Eye (tissue), 1 donor: Measurements from ENCODE around the gene SLC38A10.

Experiments
- DNase-seq: peaks from one replicate; pipeline ENCODE4 v3.0.0-alpha.2; 2015

The SLC38A10 gene

GRCh38 chr17:81295031-81295675 is at the start of gene SLC38A10:
Gene SLC38A10, minus strand, starts transcription at chr17:81295307. Its CDS starts 386 bp downstream, at chr17:81294921.
- DNase-seq, result peak; percentile 96

- peak; percentile 71 for DNase-seq
These were observed 47.4 kb upstream of the SLC38A10 start for GRCh38 chr17:81342269-81343070.

GRCh38 chr17:81341516-81342268 is 46.6 kb upstream of the SLC38A10 start:
- DNase-seq, result peak; percentile 76

GRCh38 chr17:81340607-81341515 is 45.8 kb upstream of the SLC38A10 start:
- DNase-seq, result peak; percentile 92

- DNase-seq, result peak; percentile 79
These were observed 44.6 kb upstream of the SLC38A10 start for GRCh38 chr17:81339534-81340296.

GRCh38 chr17:81339191-81339533 is 44.1 kb upstream of the SLC38A10 start:
- no peak for DNase-seq

DNA sequence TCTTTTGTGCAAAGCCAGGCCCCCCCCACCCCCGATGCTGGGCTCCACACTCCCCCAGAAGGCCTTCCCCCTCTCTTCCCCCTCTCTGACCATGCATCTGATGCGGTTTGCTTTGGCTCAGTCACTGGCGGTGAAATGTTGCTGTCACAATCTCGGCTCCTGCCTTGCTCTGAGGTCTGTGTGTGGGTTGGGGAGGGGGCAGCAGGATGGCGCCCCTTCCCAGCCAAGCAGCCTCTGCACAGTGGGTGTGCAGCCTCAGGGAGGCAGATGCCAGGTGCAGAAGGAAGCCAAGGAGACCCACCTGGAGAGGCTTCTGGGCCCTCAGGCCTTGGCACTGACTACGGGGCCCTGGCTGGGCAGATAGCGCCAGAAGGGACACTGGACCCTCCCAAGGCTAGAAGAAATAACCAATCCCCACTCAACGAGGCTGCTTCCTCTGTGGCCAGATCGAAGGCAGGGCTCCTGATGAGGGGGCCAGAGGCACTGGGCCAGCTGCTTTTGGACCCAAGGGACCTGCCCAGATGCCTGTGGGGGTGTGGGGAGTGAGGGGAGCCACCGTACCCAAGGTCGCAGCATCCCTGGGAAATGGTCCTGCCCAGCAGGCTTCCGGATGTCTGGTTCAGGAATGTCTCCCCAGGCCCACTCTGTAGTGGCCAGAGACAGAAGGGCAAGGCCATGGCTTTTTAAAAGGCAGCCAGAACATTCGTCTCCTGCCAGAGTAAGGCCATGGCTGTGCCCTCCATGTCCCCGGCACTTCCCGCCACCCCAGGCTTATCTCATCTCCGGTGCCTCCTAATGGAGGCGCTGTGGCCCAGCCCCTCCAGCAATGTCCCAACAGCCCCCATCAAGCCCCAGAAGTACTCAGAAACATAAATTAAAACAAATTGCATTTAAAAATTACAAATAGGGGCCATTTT is 43.4 kb upstream of the SLC38A10 start:
- DNase-seq, result peak; percentile 59

DNA sequence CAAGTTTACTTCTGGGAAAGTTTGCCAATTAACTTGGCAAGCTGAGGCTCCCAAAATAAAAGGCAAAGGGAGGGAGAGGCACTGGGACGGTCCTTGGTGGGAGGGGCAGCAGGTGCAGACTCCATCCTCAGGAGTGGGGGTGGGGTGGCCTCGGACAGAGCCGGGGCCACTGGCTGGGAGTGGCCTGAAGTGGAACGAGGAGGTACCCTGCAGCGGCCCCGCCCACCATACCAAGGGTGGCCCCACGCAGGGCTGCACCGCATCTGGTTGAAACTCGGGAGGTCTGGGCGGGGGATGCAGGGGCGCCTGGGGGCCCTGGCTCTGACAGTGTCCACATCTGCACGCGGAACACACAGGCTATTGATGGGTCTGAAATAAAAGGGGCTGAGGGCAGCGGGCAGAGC is 42.4 kb upstream of the SLC38A10 start:
- DNase-seq, result peak; percentile 43

GRCh38 chr17:81336930-81337325 is 41.8 kb upstream of the SLC38A10 start:
- DNase-seq, result no peak

- no peak for DNase-seq
These were observed 41.3 kb upstream of the SLC38A10 start for GRCh38 chr17:81336296-81336929.

DNA sequence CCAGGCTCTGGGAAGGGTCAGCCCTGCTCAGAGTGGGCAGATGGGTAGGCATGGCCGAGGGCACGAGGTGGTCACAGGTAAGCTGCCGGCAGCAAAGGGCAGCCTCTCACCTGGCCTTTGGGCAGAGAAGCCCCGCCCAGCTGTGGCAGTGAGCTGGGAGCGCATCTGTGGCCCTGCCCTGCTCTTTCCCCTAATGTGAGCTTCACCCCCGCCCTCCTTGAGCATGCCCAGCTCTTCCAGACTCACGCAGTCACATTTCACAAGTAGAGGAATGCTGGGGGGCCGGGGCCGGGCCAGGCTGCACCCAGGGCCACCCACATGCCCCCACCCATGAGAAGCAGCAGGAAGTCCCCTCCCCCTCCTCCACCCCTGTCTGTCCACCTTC is 40.7 kb upstream of the SLC38A10 start:
- no peak for DNase-seq

GRCh38 chr17:81334987-81335772 is 40.1 kb upstream of the SLC38A10 start:
- DNase-seq, result no peak

DNA sequence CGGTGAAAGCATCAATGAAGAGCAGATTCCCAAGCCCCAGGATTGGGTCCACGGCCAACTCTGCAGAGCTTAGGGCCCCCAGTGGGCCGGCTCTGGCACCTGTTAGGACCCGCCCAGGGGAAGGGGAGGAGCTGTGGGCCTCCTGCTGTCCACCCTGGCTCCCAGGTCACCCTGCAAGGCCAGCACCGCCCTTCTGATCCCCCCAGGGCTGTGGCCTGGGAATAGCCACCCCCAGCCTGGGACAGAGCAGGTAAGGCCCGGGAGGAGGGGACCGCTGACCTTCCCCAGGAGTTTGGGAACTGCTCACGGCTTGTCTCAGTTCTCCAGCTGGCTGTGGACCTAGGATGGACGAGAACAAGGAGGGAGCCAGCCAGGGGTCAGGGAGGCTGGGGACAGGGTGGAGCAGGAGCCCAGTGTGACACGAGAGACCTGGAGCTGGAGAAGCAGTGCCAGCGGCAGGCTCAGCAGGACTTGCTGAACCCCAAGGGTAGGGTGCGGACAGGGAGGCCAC is 39.3 kb upstream of the SLC38A10 start:
- no peak for DNase-seq

DNA sequence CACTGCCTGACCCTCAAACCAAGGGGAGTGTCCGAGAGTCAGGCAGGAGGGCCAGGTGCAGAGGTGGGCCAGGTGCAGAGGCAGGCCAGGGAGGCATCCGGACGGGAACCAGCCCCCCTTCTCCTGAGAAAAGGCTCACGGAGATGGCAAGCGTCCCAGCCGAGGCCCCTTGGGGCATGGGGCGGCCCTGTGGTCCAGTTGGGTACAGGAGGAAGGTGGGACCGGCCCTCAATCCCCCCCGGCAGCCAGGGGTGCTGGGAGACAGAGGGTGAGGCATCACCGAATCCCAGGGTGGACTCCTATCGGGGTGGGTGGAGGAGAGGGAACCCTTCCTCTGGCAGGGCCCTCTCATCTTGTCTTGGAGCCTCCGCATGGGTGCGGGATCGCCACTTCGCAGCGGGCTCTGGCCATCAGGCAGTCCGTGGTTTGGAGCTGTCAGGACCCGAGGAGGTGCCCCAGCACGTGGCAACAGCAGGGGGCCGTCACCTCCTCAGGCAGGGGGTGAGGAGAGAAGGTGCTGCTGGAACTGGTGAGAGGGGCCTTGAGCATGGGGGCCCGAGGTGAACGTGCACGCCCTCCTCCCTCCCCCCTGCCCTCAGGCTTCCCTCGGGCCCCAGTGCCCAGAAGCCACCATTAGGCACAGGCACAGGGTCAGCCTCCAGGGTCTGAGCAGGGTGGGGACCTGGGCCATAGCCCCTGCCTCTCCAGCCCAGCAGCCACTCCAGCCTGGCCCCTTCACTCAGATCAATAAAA is 38.7 kb upstream of the SLC38A10 start:
- DNase-seq, result peak; percentile 56

- peak; percentile 31 for DNase-seq
These were observed 37.9 kb upstream of the SLC38A10 start for GRCh38 chr17:81332914-81333528.

DNA sequence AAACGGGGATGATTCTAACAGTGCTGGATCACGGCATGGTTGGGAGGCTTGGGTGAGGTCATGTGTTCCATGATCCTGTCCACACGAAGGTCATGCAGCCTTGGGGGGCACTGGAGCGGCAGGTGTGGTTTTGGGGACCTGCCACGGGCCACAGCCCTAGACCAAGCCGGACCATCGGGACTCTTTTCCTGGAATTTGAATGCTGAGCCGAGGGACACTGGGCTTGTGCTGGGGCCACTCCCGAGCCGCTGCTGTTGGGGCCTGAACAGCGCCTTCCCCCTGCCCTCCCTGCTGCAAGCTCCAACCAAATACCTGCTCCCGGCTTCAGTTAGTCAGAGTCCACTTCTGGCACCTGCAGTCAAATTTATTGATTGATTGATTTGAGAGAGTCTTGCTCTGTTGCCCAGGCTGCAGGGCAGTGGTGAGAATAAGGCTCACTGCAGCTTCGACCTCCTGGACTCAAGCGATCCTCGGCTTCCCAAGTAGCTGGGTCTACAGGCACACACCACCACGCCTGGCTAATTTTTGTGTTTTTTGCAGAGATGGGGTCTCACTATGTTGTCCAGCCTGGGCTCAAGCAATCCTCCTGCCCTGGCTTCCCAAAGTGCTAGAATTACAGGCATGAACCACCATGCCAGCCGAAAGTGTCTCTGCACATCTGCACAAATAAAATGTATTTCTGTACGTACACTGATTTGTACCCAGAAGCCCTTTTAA is 37.2 kb upstream of the SLC38A10 start:
- DNase-seq, result no peak

GRCh38 chr17:81331527-81332043 is 36.5 kb upstream of the SLC38A10 start:
- peak; percentile 64 for DNase-seq
